IMR-90 (cell line): ENCODE measurements around the gene PEX16. TPM values are rescaled to one million over a fixed set of nuclear protein-coding genes. Genes with fewer than 3 reads are reported as not detected.

Experiments
- ATAC-seq: fragments of 200-7000 bp; cut with Tn5 transposase; 2 replicates; pipeline ENCODE4 v1.9.1; 2020; ENCODE audit warnings: low read depth, mild to moderate bottlenecking, moderate library complexity
- BruUV-seq: library from RNA; stranded (reverse); fragments of 400-500 nt; replicated peaks from 2 replicates; lab custom pipeline; 2021; lab: Mats Ljungman, UMichigan
- CTCF ChIA-PET: fragments of 300-600 bp; formaldehyde crosslinking; extraction: SDS; loops from one replicate; lab custom pipeline; 2021; ENCODE audit warnings: antibody characterized with exemption; lab: Yijun Ruan, JAX
- POLR2A ChIA-PET: fragments of 300-600 bp; sonication (Branson Sonifier 250); formaldehyde crosslinking; loops from one replicate; lab custom pipeline; 2022; ENCODE audit warnings: antibody characterized with exemption; ENCODE audit not compliant: unreplicated experiment; lab: Charles Lee
- DNase-seq: peaks from one replicate; pipeline ENCODE4 v3.0.0; 2013
- H2AFZ ChIP-seq: replicated peaks from 2 replicates; pipeline ENCODE3; 2013; ENCODE audit warnings: low read length, mild to moderate bottlenecking; ENCODE audit not compliant: poor library complexity
- H2AK5ac ChIP-seq: 2 replicates; pipeline ENCODE4 v1.6.1; 2013; ENCODE audit warnings: low read depth, low read length, inconsistent platforms
- H2AK9ac ChIP-seq: replicated peaks from 2 replicates; pipeline ENCODE3; 2013; ENCODE audit warnings: mild to moderate bottlenecking, low read depth, low read length, moderate library complexity; ENCODE audit not compliant: poor library complexity
- H2BK120ac ChIP-seq: 2 replicates; pipeline ENCODE4 v1.6.1; 2013; ENCODE audit warnings: low read depth, low read length, inconsistent platforms
- H2BK15ac ChIP-seq: 3 replicates; pipeline ENCODE4 v1.6.1; 2013; ENCODE audit warnings: low read depth, low read length, inconsistent platforms
- H2BK20ac ChIP-seq: 2 replicates; pipeline ENCODE4 v1.6.1; 2013; ENCODE audit warnings: low read depth, mild to moderate bottlenecking, inconsistent platforms, low read length, moderate library complexity
- H2BK5ac ChIP-seq: 2 replicates; pipeline ENCODE4 v1.6.1; 2013; ENCODE audit warnings: mild to moderate bottlenecking, low read depth, low read length, inconsistent platforms; ENCODE audit not compliant: poor library complexity, severe bottlenecking
- H3K14ac ChIP-seq: replicated peaks from 2 replicates; pipeline ENCODE4 v1.6.1; 2013; ENCODE audit warnings: low read depth, low read length, inconsistent platforms
- H3K18ac ChIP-seq: 2 replicates; pipeline ENCODE4 v1.6.1; 2013; ENCODE audit warnings: low read depth, low read length, control low read depth
- H3K23ac ChIP-seq: 2 replicates; pipeline ENCODE4 v1.6.1; 2013; ENCODE audit warnings: low read depth, low read length, inconsistent platforms
- H3K27ac ChIP-seq: 2 replicates; pipeline ENCODE4 v1.5.1; 2013; ENCODE audit warnings: mild to moderate bottlenecking, control low read depth, low read length; ENCODE audit not compliant: insufficient read depth
- H3K27me3 ChIP-seq: 2 replicates; pipeline ENCODE4 v1.6.1; 2013; ENCODE audit warnings: low read length; ENCODE audit not compliant: control insufficient read depth, insufficient read depth
- H3K36me3 ChIP-seq: 2 replicates; pipeline ENCODE4 v1.6.1; 2013; ENCODE audit warnings: low read length, mixed read lengths; ENCODE audit not compliant: control insufficient read depth, insufficient read depth
- H3K4ac ChIP-seq: 2 replicates; pipeline ENCODE4 v1.6.1; 2013; ENCODE audit warnings: low read depth, low read length, inconsistent platforms
- H3K4me1 ChIP-seq: 2 replicates; pipeline ENCODE4 v1.6.1; 2013; ENCODE audit warnings: low read length, mixed read lengths; ENCODE audit not compliant: control insufficient read depth, insufficient read depth
- H3K4me2 ChIP-seq: 2 replicates; pipeline ENCODE4 v1.6.1; 2013; ENCODE audit warnings: low read depth, mild to moderate bottlenecking, control low read depth, low read length, moderate library complexity
- H3K4me3 ChIP-seq: 2 replicates; pipeline ENCODE4 v1.5.1; 2013; ENCODE audit warnings: low read depth, mild to moderate bottlenecking, control low read depth, low read length, moderate library complexity; ENCODE audit not compliant: insufficient read depth
- H3K56ac ChIP-seq: 2 replicates; pipeline ENCODE4 v1.6.1; 2013; ENCODE audit warnings: low read length, inconsistent platforms; ENCODE audit not compliant: insufficient read depth; ENCODE audit errors: extremely low read depth
- H3K79me1 ChIP-seq, 2 experiments: 2 replicates each; pipeline ENCODE4 v1.6.1; 2013; ENCODE audit warnings: low read length in 2 of 2, inconsistent platforms in 1 of 2, low read depth in 1 of 2
- H3K9ac ChIP-seq: 2 replicates; pipeline ENCODE4 v1.6.1; 2013; ENCODE audit warnings: low read depth, low read length, control low read depth
- H3K9me1 ChIP-seq: 2 replicates; pipeline ENCODE4 v1.6.1; 2013; ENCODE audit warnings: low read length, inconsistent platforms; ENCODE audit not compliant: insufficient read depth
- H3K9me3 ChIP-seq: 2 replicates; pipeline ENCODE4 v1.6.1; 2013; ENCODE audit warnings: low read length; ENCODE audit not compliant: control insufficient read depth, insufficient read depth
- H4K20me1 ChIP-seq: 2 replicates; pipeline ENCODE4 v1.6.1; 2013; ENCODE audit warnings: low read length, inconsistent platforms; ENCODE audit not compliant: insufficient read depth
- H4K5ac ChIP-seq: 2 replicates; pipeline ENCODE4 v1.6.1; 2013; ENCODE audit warnings: mild to moderate bottlenecking, low read depth, low read length, control low read depth
- H4K8ac ChIP-seq, 2 experiments: 2 replicates each; pipeline ENCODE4 v1.6.1; 2013; ENCODE audit warnings: low read depth in 2 of 2, low read length in 2 of 2, control low read depth in 1 of 2, inconsistent platforms in 1 of 2
- H4K91ac ChIP-seq: 2 replicates; pipeline ENCODE4 v1.6.1; 2013; ENCODE audit warnings: low read depth, low read length, inconsistent platforms; ENCODE audit not compliant: insufficient read depth
- CEBPB ChIP-seq: IDR thresholded peaks from 2 replicates; pipeline ENCODE4 v1.6.1; 2012; ENCODE audit warnings: low read depth, low read length, improper control_type of control experiment
- CHD1 ChIP-seq: IDR thresholded peaks from 2 replicates; pipeline ENCODE4 v1.6.1; 2012; ENCODE audit warnings: low read depth, low read length, improper control_type of control experiment
- FOS ChIP-seq: fragments of 150-350 bp; IDR thresholded peaks from 2 replicates; pipeline ENCODE4 v1.6.1; 2016; ENCODE audit warnings: low read depth, low read length
- MAFK ChIP-seq: IDR thresholded peaks from 2 replicates; pipeline ENCODE4 v1.6.1; 2012; ENCODE audit warnings: low read depth, low read length, improper control_type of control experiment
- MAZ ChIP-seq: IDR thresholded peaks from 2 replicates; pipeline ENCODE4 v1.6.1; 2012; ENCODE audit warnings: low read depth, mild to moderate bottlenecking, low read length, improper control_type of control experiment, moderate library complexity, borderline replicate concordance
- MXI1 ChIP-seq: IDR thresholded peaks from 2 replicates; pipeline ENCODE4 v1.6.1; 2012; ENCODE audit warnings: low read depth, mild to moderate bottlenecking, low read length, moderate library complexity, borderline replicate concordance
- POLR2A ChIP-seq: IDR thresholded peaks from 2 replicates; pipeline ENCODE4 v1.6.1; 2012; ENCODE audit warnings: mild to moderate bottlenecking, low read depth, low read length
- RAD21 ChIP-seq: IDR thresholded peaks from 2 replicates; pipeline ENCODE4 v1.6.1; 2012; ENCODE audit warnings: low read length, improper control_type of control experiment
- RCOR1 ChIP-seq: IDR thresholded peaks from 2 replicates; pipeline ENCODE4 v1.6.1; 2012; ENCODE audit warnings: mild to moderate bottlenecking, low read length, improper control_type of control experiment; ENCODE audit not compliant: insufficient replicate concordance
- RFX5 ChIP-seq: IDR thresholded peaks from 2 replicates; pipeline ENCODE4 v1.8.0; 2012; ENCODE audit warnings: low read depth, mild to moderate bottlenecking, low read length, moderate library complexity
- SMC3 ChIP-seq: fragments of 150-350 bp; IDR thresholded peaks from 2 replicates; pipeline ENCODE4 v1.6.1; 2016; ENCODE audit warnings: low read depth, mild to moderate bottlenecking, antibody characterized with exemption, low read length, moderate library complexity
- WGBS, 2 experiments: methylation state at CpG; one replicate each; pipeline versions ENCODE4 v1.1.5 to v1.1.7; 2013; ENCODE audit warnings: missing lambda C conversion rate in 2 of 2; ENCODE audit not compliant: insufficient read length in 1 of 2; ENCODE audit errors: extremely low coverage in 2 of 2; 5-methylcytosine and 5-hydroxymethylcytosine counted together
- dilution Hi-C: fragments of 300-500 bp; cut with HindIII; formaldehyde crosslinking; loops from one replicate; pipeline ENCODE4 v1.14.3; 2018; ENCODE audit warnings: low sequenced_read_pairs; ENCODE audit not compliant: unreplicated experiment
- in situ Hi-C: fragments of 300-500 bp; cut with MboI; formaldehyde crosslinking; loops from 3 replicates; pipeline ENCODE4 v1.14.3; 2019; ENCODE audit warnings: low sequenced_read_pairs, inconsistent platforms, mixed read lengths
- intact Hi-C: fragments of 100-400 bp; cut with micrococcal nuclease; formaldehyde crosslinking; loops from 2 replicates; pipeline ENCODE4 v1.10.0; 2022
- polyA plus RNA-seq, 3 experiments: library from polyadenylated mRNA; depleted of rRNA; stranded (reverse); fragments of >200 nt; gene quantifications; 2 replicates each; pipeline ENCODE4 v1.2.3, GENCODE V29; 2012; ENCODE audit warnings: low replicate concordance in 1 of 3
- total RNA-seq: library from RNA; depleted of rRNA; stranded (reverse); fragments of >200 nt; gene quantifications from 2 replicates; pipeline ENCODE4 v1.2.3, GENCODE V29; 2012
- TF ChIP-seq, protein P1 (sequence below): fragments of 150-350 bp; IDR thresholded peaks from 2 replicates; pipeline ENCODE4 v1.6.1; 2017; ENCODE audit warnings: mild to moderate bottlenecking, antibody characterized with exemption, low read length, low read depth
- TF ChIP-seq, protein P2 (sequence below): fragments of 150-350 bp; IDR thresholded peaks from 2 replicates; pipeline ENCODE4 v1.6.1; 2016; ENCODE audit warnings: low read depth, mild to moderate bottlenecking, low read length, moderate library complexity, borderline replicate concordance

PEX16 gene
- total and polyA plus RNA-seq, 2 of the 4 experiments (the other 2 are of a cell fraction), result 17.9 to 23.3 TPM

- in situ Hi-C loops, result no loop called here
- Histone ChIP-seq H3K9me3 (no peaks in the 10 kb centered on the region), H3K9ac (no peak overlapping the region), H2AK5ac (no peak overlapping the region), H4K8ac (no peak overlapping the region), H2BK15ac (no peak overlapping the region), H2AK9ac (no peak overlapping the region), H3K4me2 (no peak overlapping the region), H4K5ac (no peak overlapping the region), H3K36me3 (no peaks in the 10 kb centered on the region), H3K14ac (no peak overlapping the region), H4K20me1 (no peaks in the 10 kb centered on the region; the same call in none of the 2 replicates), H4K91ac (no peak overlapping the region), H2BK120ac (no peak overlapping the region), H2AFZ (no peak overlapping the region), H2BK20ac (no peak overlapping the region), H3K27ac (no peak overlapping the region), H3K23ac (no peak overlapping the region), H3K4ac (no peak overlapping the region), H3K79me1 (no peaks in the 10 kb centered on the region), H3K27me3 (peaks cover 47% of the 10 kb centered on the region), H3K9me1 (0 out of 2 replicates have a peak, but pooled peaks cover 1% of the 10 kb centered on the region), H2BK5ac (no peak overlapping the region), H3K4me1 (no peaks in the 10 kb centered on the region), H3K18ac (no peak overlapping the region), H3K4me3 (no peak overlapping the region), H3K56ac (no peak overlapping the region)
- WGBS, 2 experiments, result 93% methylated on average over 6 of the region's 22 CpGs; no CpG with 5 or more reads in 1 of the 2 experiments
- CTCF ChIA-PET, result interaction anchor here (0.7 kb wide), 1 partner anchor 82 kb away, joined by 3 read pairs; no protein-coding TSS in a partner anchor
- BruUV-seq, result no TSS peak
- intact Hi-C loops, result no loop called here
- TF ChIP-seq, protein P1, sequence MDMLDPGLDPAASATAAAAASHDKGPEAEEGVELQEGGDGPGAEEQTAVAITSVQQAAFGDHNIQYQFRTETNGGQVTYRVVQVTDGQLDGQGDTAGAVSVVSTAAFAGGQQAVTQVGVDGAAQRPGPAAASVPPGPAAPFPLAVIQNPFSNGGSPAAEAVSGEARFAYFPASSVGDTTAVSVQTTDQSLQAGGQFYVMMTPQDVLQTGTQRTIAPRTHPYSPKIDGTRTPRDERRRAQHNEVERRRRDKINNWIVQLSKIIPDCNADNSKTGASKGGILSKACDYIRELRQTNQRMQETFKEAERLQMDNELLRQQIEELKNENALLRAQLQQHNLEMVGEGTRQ, result no peak
- TF ChIP-seq, protein P2, sequence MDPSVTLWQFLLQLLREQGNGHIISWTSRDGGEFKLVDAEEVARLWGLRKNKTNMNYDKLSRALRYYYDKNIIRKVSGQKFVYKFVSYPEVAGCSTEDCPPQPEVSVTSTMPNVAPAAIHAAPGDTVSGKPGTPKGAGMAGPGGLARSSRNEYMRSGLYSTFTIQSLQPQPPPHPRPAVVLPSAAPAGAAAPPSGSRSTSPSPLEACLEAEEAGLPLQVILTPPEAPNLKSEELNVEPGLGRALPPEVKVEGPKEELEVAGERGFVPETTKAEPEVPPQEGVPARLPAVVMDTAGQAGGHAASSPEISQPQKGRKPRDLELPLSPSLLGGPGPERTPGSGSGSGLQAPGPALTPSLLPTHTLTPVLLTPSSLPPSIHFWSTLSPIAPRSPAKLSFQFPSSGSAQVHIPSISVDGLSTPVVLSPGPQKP, result no peak
- no peak for TF ChIP-seq MAFK
- no peak for TF ChIP-seq CHD1
- no peak for TF ChIP-seq MAZ
- TF ChIP-seq SMC3, result no peak
- no peak for TF ChIP-seq RAD21
- no peak for TF ChIP-seq MXI1
- TF ChIP-seq RFX5, result no peak
- no peak for TF ChIP-seq FOS
- no peak for TF ChIP-seq POLR2A
- no peak for TF ChIP-seq CEBPB
- TF ChIP-seq RCOR1, result no peak
- POLR2A ChIA-PET, result no interaction called here
- ATAC-seq (no peak), DNase-seq (no peak)
- dilution Hi-C loops, result no loop called here
These were observed 6.6 kb upstream of the PEX16 start for GRCh38 chr11:45924036-45924915.
